HL-60/S4 (cell line): ENCODE results near the gene COBL.
"Not testable (repeated sequence)": the region's sequence is repeated elsewhere in the genome, so short reads cannot be mapped to it uniquely, and the experiment has no call there.

Experiments used
- in situ Hi-C: fragments of 300-500 bp; cut with MboI; formaldehyde crosslinking; loops from 2 replicates; pipeline ENCODE4 v1.14.3; 2022; ENCODE audit warnings: low sequenced_read_pairs

COBL gene

DNA sequence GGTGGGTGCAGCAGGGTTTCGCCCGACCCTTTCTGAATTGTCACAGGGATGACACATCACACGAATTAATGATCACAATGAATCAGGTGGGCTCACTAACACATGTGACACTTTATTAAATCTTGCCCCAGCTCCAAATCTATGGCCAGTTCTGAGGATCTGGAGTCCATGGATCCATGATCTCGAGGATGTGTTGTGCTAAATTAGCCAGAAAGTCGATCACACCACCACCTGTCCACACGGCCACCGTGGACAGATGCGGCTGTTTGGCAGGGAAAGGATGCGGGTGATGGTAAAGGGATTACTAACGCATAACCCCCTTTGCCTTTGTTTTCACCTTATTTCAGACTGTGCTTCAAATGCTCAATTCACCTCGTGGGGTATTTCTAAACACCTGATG lies 96.4 kb downstream of the COBL start:
- in situ Hi-C loops, result no loop called here

- in situ Hi-C loops, result no loop called here
Measured at GRCh38 chr7:51219261-51219988, 97.2 kb downstream of the COBL start.

DNA sequence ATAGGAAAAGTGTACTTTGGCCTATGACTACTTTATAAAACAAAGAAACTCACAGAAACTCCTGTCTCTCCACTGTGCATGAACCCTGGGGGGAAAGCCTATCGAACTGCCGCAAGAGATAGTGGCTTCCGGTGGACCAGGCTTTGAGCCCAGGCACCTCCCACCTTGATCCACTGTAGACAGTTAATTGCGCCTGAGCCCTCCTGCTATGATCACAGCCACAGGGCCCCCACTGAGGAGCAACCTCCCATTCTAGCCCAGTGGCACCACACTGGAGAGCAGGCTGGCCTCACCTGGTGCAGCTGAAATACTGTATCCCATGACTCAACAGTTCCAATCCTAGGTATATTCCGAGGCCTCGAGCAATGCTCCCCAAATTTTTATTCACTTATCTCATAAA lies 98.8 kb downstream of the COBL start:
- in situ Hi-C loops, result no loop called here

DNA sequence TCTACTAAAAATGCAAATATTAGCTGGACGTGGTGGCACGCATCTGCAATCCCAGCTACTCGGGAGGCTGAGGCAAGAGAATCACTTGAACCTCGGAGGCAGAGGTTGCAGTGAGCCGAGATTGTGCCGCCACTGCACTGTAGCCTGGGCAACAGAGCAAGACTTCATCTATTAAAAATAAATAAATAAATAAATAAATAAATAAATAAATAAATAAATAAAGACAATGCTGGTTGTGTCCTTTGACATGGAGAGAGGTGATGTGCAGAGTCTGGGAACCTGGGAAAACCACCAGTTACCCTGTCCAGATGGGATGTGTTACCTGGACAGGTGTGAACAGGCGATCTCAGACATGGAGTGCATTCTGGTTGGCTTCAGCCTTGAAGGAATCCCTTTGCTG lies 102.5 kb downstream of the COBL start:
- in situ Hi-C loops, result no loop called here

DNA sequence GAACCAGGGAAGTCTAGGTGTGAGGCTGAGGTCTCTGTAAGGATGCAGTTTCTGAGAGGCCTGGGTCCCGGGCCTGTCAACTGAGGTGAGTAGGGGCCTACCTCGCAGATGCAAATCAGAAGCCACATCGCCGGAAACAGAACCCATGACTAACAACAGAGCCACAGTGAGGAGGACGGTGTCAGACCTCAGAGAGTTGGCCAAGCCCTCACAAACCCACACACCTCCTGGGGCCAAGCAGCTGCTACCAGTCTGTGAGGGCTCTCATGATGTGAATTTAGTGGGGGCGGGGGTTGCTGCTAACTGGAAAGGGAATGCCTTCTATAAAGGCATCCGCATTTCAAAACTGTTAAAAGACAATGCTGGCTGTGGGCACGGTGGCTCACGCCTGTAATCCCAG lies 103.0 kb downstream of the COBL start:
- in situ Hi-C loops, result no loop called here

GRCh38 chr7:51210766-51211165 lies 105.8 kb downstream of the COBL start:
- in situ Hi-C loops, result no loop called here

GRCh38 chr7:51209426-51209825 lies 107.2 kb downstream of the COBL start:
- in situ Hi-C loops, result no loop called here

GRCh38 chr7:51208125-51208524 lies 108.5 kb downstream of the COBL start:
- in situ Hi-C loops, result not testable (repeated sequence)

DNA sequence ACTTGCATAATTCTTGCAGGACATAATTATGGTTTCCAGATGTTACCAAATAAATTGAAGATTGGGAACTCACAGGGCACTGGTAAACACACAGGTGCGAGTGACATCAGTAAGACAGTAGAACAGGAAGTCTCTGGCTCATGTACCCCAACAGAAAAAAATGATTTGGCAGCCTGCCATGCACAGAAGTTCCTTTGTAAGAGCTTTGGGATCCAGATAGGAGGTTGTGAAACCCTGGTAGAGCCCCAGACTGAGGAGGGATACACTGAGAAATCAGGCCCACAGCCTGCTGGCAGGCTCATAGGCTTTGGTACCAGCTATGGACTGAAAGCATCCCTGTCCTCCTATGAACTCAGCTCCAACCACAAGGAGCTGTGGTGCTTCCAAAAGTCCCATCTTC lies 118.0 kb downstream of the COBL start:
- in situ Hi-C loops, result no loop called here

- in situ Hi-C loops, result no loop called here
Measured at GRCh38 chr7:51190969-51191368, 125.6 kb downstream of the COBL start.

DNA sequence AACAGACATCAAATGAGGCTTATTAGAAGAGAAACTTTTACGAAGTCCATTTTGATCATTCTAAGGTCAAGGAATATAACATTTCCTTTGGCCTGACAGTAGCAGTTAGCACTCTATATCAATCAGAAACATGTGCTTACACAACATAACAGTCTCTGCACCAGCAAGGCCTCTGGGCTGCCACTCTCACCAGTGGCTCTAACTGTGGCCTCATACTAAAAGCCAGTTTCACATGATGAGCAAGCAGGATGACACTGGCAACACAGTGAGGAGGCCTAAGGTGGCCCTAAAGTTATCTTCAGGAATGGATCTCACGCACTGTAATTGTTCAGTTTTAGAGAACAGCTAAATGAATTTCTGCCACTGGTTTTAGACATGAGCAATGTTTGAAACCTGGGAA lies 126.8 kb downstream of the COBL start:
- in situ Hi-C loops, result no loop called here

DNA sequence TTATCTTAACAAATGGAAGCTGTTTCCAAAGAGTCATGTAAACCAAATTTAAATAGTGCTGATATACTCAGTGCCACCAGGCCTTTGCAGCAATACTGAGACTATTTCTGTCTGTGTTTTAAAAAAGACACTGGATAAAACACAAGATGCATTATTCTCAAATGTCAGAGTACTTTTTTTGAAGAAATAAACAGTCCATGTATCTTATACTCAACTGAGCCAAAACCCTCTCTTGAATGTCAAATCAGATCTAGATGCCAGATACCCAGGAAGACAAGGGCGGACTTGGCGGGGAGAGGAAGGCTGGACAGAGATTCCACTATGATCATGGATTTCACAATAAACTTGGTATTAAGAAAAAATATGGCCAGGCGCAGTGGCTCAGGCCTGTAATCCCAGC lies 127.6 kb downstream of the COBL start:
- in situ Hi-C loops, result no loop called here

GRCh38 chr7:51187941-51188340 lies 128.7 kb downstream of the COBL start:
- in situ Hi-C loops, result no loop called here

DNA sequence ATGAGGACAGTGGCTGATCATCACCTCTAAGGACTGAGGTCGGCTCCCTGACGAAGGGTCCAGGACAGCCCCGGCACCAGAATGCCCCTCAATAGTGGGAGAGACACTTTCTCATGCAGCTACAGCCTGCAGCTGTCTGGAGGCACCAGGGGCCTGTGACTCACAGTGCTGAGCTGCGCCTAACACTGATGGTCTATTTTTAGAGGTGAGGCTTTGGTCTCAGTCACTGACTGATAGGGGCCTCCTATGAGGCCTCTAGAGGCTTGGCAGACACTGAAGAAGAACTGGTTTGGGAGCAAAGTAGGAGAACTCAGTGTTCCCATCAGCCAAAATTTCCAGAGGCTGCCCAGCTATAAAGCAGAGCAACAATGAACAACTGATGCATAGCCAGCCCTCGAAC lies 130.1 kb downstream of the COBL start:
- in situ Hi-C loops, result no loop called here

DNA sequence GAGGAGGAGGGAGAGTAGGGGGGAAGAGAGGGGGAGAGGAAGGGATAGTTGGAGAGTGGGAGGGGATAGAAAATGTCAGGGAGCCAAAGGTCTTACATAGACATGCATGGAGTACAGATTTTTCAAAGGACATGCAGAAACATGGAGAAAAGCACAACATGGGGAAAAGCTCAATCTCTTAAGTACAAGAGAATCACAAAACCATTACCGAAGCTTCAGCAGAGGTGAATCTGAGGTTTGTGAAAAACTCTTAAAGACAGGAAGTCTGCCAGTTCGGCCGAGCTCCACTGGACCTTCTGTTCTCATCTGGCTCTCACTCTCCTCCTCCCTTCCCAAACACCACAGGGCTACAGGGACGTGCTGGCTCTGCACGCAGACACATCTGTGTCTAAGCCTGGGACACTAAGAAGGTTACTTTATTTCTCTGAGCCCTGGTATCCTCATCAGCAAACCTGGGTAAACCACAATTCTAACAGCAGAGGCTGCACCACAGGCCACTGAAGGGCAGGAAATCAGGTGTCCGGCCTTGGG lies 133.9 kb downstream of the COBL start:
- in situ Hi-C loops, result no loop called here

DNA sequence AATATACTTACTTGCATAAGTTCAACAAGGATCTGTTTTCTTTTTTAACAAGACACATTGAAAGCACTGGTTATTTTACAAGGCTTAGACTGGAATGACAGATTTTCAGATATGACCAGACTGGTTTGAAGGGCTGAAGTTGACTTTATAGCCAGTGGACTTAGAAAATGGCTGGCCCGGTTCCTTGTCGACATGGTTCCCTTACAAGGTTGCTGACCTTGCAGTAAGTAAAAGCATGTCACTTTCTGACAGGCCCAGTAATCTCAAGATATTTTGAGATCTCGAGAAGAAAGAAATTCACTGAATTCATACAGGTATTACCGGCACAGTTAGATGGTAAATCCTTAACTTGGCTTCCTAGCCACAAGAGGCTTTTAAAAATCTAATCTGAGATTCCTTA lies 136.5 kb downstream of the COBL start:
- in situ Hi-C loops, result no loop called here

DNA sequence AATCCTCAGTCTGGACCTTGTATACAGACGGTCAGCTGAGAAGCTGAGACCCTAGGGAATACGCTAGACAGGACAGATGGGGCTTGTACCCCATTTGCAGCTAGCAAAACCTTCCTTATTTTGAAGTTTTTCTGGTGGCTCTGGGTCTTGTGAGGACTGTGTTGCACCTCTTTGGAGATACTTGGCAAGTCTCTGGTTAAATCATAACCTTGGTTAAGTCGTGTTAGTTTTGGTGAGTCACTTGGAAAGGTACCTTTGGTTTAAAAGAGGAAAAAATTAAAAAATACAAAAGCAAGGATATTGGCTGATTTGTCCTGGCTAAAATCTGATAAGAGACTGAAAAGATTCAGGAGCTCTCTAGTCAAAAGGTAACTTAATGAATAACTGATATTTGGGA lies 140.6 kb downstream of the COBL start:
- in situ Hi-C loops, result no loop called here

DNA sequence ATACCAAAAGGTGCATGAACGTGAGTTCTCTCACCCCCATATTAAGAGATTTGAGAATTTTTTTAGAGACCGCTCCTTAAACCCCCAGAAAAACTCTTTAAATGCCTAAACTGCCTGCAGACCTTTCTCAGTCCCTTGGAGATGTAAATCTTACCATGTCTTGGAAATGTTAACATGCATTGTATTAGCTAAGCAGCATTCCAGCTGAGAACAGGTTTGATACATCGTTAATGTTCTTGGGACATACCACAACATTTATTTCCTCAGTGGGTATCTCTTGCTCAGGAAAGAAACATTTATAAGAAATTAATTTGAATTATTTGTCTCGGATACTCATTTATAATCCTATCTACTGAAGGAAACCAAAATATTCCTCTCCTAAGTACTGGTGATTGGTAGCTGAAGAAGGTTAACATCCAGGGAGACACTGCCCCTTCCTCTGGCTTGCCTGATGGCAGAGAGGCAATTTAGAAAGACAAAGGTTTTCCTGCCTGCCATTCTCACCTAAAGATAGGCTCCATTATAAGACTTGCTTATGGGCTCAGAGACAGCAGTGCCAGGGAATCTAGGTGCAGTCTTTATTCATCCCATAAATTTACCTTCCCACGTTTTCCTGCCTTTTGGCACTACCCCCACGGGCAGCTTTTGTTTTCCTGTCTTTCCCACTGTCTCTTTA lies 141.2 kb downstream of the COBL start:
- in situ Hi-C loops, result no loop called here

DNA sequence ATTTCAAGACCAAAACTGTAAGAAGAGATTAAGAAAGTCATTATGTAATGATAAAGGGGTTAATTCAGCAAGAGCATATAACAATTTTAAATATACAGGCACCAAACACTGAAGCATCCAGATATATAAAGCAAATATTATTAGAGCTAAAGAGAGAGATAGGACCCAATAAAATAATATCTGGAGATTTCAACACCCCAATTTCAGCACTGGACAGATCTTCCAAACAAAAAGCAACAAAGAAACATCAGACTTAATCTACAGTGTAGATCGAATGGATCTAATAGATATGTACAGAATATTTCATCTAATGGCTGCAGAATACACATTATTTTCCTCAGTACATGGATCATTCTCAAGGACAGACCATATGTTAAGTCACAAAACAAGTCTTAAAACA lies 151.3 kb downstream of the COBL start:
- in situ Hi-C loops, result loop anchor here (25.0 kb wide), 3 partner anchors 197 to 1078 kb away; partner anchors contain the start of genes FIGNL1 and ZPBP

DNA sequence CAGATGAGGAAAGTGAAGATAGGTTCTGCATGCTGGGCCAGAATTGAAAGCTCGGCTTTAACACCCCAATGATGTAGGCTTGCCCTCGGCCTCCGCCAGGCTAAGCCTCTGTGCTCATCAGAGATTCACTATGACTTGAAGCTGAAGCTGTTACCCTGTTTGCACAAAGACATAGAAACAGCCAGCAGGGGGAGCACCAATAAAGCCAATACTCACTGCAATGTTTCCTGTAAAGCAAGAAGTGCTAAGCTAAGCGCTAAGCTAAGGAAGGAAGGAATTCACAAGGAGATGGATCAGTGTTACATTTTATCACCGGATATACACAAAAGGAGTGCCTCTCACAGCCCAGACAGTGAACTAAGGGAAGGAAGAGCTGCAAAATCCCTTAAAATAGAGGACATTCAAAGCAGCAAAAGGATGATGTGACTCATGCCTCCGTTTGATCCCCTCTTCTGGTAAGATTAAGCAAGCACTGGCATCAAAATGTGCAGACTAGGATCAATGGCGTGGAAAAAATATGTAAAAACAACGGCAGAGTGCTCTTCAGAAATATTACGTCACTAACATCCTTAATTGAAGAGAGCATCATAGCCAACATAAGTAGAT lies 153.8 kb downstream of the COBL start:
- in situ Hi-C loops, result loop anchor here (25.0 kb wide), 3 partner anchors 199 to 1076 kb away; partner anchors contain the start of genes FIGNL1 and ZPBP

DNA sequence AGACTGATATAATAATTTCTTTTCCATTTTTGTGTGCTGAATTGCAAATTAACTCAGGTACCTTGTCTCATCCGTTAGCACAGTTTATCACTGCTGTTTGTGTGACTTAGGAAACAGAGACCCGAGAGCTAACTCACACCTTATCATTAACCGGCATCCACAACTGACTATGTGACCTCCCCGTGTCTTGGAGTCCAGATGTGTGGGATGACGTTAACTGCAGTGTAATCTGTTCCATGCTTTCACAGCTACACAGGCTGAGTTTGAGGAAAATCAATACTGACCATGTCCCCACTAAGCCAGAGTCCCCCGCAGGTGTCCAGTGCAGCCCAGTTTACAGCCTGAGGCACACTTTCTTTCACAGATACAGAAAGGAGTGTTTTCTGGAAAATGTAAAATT lies 154.7 kb downstream of the COBL start:
- in situ Hi-C loops, result loop anchor here (25.0 kb wide), 3 partner anchors 200 to 1075 kb away; partner anchors contain the start of genes FIGNL1 and ZPBP
